HG02852 (cell line): ENCODE data around the gene PTGR3.

Experiments used
- ATAC-seq: cut with Tn5 transposase; IDR thresholded peaks from one replicate; pipeline ENCODE4 v1.9.1; 2021; ENCODE audit warnings: mild to moderate bottlenecking, moderate library complexity; ENCODE audit not compliant: unreplicated experiment

PTGR3 gene

GRCh38 chr18:75238100-75238499, 29.2 kb upstream of the PTGR3 start:
- no peak for ATAC-seq

- no peak for ATAC-seq
Measured at GRCh38 chr18:75235896-75236295, 27.0 kb upstream of the PTGR3 start.

DNA sequence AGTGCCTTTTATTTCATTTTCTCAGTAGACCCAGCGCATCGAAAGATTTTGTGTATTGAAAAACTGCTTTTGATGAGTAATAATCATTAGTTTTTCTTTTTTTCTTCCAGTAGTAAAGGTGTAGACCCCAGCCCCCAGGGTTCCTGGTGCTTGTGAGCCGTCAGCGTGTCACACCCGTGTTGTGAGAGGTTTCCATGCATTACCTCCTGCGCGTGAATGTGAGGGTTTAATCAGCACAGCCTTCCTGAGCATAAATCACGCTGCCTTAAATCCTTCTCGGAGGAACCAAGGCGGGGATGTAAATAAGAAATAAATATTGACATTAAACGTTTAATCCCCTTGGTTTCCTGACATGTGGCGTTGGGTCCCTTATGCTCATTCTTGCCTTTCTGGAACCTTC, 26.0 kb upstream of the PTGR3 start:
- no peak for ATAC-seq

DNA sequence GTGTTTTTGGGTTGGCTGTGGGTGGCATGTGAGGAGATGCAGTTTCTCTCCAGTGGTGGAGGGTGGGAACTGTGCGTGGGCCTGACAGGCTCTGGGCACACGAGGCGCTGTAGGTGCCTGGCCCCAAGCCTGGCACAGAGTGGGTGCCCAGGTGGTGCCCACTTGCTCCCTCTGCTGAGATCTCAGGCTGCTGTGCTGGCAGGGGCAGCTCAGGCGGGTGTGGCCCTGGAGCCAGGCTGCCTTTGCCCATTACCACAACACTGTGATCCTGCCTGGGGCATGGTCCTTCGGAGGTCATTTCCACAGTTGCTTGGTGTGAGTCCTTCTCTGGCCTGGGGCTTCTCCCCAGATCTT, 22.1 kb upstream of the PTGR3 start:
- ATAC-seq, result no peak

- ATAC-seq, result no peak
Measured at GRCh38 chr18:75230163-75231052, 21.5 kb upstream of the PTGR3 start.

GRCh38 chr18:75229437-75229836, 20.5 kb upstream of the PTGR3 start:
- no peak for ATAC-seq

- ATAC-seq, result no peak
Measured at GRCh38 chr18:75228967-75229366, 20.0 kb upstream of the PTGR3 start.

DNA sequence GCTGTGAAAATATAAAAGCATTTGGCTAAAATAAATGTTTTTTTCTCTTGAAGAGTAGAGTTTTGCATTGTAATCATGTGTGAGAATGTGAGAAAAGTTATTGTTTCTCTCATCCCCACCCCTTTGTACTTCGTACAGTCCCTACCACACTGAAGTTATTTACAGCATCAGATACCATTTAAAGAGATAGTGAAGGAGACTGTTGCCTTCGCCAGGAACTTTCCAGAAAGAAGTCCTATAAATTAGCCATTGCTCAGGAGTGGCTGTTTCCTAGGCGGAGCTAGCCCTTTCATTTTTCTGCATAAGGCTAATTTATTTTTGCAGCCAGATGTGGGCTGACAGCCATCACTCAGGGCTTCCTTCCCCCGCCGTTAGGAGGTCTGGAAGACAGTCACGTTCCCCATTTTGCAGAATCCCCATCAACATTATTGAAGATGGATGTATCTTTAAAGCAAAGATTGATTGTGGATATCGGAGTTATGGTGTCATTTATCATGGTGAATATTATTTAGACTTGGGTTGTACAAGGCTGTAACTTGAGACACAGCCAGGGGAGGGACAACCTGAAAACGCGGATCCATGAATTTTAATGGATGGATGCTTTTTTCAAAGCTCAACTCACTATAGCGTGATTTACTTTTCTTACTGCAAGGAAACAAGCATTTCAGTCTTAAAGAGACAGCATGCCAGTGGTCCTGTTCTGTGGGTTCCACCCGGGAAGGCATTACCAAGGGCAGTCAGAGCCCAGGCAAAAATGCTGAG, 18.8 kb upstream of the PTGR3 start:
- no peak for ATAC-seq

GRCh38 chr18:75226956-75227316, 18.0 kb upstream of the PTGR3 start:
- ATAC-seq, result no peak

DNA sequence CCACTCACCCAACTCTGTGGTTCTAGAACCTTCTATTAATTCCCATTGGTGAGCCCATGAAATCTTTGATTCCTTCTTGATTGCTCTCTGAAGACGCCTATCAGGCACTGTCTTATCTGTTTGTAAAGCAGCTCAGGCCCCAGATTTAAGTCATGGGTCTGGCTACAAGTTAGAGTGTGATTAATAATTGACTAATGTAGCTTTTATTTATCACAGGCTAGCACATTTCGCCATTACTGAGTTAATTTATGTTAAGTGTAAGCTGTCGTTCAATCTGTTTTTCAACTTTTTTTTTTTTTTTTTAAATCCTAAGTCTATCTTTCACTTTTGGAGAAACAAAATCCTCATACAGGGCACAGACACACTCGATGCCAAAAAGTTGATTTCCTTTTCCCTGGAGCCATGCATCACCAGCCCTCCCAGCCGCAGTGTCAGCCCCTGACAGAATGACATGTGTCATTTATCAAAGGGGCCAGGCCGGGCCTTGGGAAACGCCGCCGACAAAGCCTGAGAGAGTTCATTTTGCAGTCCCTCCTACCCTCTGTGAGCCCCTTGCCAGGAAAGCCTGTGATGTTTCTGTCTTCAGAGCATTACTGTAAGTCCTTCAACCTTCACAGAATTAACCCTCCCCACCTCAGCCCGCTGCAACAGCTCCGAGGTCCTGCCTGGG, 17.5 kb upstream of the PTGR3 start:
- ATAC-seq, result no peak

GRCh38 chr18:75223687-75224347, 14.9 kb upstream of the PTGR3 start:
- no peak for ATAC-seq

DNA sequence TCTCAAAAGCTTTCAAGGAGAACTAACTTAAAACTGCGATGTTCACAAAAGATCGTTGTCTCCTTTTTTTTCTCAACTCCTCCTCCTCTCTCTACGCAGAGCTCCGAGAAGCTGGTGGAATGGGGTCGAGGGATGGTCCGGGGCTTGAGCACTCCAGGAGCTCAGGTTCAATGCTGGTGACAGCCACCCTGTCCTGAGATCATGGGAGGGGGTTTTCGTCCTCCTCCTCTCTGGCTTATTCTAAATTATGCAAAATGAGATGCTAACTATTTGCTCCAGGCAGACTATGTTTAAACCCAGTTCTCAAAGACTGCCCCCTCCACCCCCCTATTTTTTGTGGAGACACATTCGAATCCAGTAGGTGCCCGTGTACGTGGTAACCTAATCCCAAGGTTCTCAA, 13.5 kb upstream of the PTGR3 start:
- ATAC-seq, result no peak

DNA sequence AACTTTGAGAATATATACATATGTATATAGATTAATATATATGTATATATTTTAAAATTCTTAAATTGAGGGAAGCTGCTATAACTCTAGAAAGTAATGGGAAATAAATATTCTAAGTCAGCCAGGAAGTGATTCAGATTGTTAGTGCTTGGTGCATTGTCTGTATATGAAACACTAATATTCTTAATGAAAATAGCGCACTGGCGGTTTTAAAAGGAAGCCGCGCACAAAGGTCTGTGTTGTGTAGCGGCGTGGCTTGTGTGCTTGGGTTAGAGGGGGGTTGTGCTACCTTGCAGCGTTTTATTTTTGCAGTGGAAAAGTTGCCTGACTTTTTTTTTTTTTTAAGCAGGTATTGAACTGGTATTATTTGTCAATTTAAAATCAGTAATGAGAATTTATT, 13.0 kb upstream of the PTGR3 start:
- ATAC-seq, result no peak

DNA sequence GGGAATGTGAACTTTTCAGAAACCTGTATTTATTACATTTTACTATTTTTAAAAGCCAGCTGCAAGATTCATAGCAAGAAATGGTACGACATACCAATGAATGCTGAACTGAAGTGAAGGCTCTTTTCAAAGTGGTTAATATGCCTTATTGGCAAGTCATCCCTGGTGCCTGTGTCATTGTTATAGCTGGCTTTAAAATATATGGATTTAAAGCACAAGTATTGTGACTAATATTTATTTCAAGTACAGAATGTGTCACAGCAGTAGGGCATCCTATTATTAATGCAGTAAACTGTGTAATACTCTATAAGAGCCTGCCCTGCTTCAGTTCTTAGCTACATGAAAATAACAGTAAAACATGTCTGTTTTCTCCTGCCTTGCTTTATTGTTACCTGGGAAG, 12.5 kb upstream of the PTGR3 start:
- ATAC-seq, result no peak

- no peak for ATAC-seq
Measured at GRCh38 chr18:75220551-75221355, 11.8 kb upstream of the PTGR3 start.

GRCh38 chr18:75219745-75220375, 10.9 kb upstream of the PTGR3 start:
- ATAC-seq, result no peak

GRCh38 chr18:75218065-75218923, 9.4 kb upstream of the PTGR3 start:
- ATAC-seq, result no peak

DNA sequence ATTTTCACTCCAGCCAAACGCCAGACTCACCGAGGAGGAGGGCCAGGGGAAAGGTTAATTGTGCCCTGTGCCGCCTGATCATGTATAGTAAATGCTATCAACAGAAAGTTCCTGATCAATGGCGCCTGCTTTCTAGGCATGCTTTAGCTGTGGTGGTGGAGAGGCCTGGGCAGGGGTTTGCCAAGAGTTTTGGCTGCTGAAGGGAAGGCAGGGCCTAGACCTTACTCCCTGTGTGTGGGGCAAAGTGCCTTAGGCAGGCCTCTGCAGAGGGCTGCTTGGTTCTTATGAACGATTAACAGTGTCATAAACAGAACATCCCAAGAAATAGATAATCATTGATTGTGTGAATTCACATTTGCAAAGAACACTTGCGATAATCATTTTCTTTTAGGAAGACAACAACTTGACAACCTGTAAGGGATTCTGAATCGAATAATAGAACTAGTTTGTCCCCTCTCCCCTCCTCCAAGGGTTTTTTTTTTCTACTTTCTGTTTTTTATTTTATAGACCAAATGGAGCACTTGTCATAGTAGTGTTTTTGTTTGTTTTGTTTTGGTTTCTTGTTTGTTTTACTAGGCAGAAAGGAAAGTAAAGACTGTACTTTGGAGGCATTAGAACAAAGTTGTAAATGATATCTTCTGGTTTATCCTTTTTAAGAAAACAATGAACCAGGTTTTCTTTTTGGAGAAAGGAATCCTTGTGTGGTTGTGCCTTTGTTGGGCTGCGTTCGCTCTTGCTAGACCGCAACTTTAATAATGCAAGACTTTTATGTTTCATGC, 8.2 kb upstream of the PTGR3 start:
- no peak for ATAC-seq
